ENCODE data around the gene DOCK4.

The DOCK4 gene

GRCh38 chr7:112144284-112145059 is 61.7 kb downstream of the DOCK4 start:
- Histone ChIP-seq H3K9ac (ENCODE audit: low read length) (no peak overlapping the region), H3K79me2 (ENCODE audit: control insufficient read depth, insufficient read depth, low read length, poor library complexity) (no peaks in the 10 kb centered on the region), H4K91ac (ENCODE audit: low read depth, low read length) (no peak overlapping the region), H3K27me3 (ENCODE audit: insufficient read depth, low read length) (no peaks in the 10 kb centered on the region), H3K36me3 (ENCODE audit: control insufficient read depth in 1 of 2, insufficient read depth in 2 of 2, low read length in 2 of 2) (no peaks in the 10 kb centered on the region), H3K14ac (ENCODE audit: low read length) (no peak overlapping the region), H2BK12ac (ENCODE audit: low read length) (no peak overlapping the region), H3K4me2 (ENCODE audit: low read length) (no peak overlapping the region), H3K79me1 (ENCODE audit: low read length) (no peaks in the 10 kb centered on the region), H3K4me3 (ENCODE audit: low read depth, low read length) (no peak overlapping the region), H3K9me3 (ENCODE audit: insufficient read depth, low read depth, low read length) (no peaks in the 10 kb centered on the region), H4K8ac (ENCODE audit: low read depth, low read length) (no peak overlapping the region), H4K12ac (ENCODE audit: low read depth, low read length) (no peak overlapping the region), H3K23ac (ENCODE audit: low read length) (no peak overlapping the region), H2BK120ac (ENCODE audit: insufficient read depth, low read length, poor library complexity) (no peak overlapping the region), H2BK5ac (ENCODE audit: low read depth, low read length, poor library complexity) (no peak overlapping the region), H3K4ac (ENCODE audit: low read depth, low read length) (no peak overlapping the region), H2AK5ac (ENCODE audit: low read length) (no peak overlapping the region), H3K4me1 (ENCODE audit: control insufficient read depth in 1 of 2, insufficient read depth in 2 of 2, low read length in 2 of 2) (no peaks in the 10 kb centered on the region), H3K27ac (ENCODE audit: low read depth, low read length) (no peak overlapping the region), H2AFZ (ENCODE audit: insufficient read depth, low read length, poor library complexity) (no peak overlapping the region), H3K18ac (ENCODE audit: low read length) (no peak overlapping the region)
- DNase-seq: no peak
- no CpG with 5 or more reads among the region's 5 CpGs for WGBS (ENCODE audit: extremely low coverage, insufficient coverage, insufficient read length)

GRCh38 chr7:112143582-112143981 is 62.6 kb downstream of the DOCK4 start:
- no CpG with 5 or more reads among the region's 4 CpGs for WGBS (ENCODE audit: extremely low coverage, insufficient coverage, insufficient read length)
- Histone ChIP-seq H3K36me3 (ENCODE audit: control insufficient read depth in 1 of 2, insufficient read depth in 2 of 2, low read length in 2 of 2) (no peaks in the 10 kb centered on the region), H3K14ac (ENCODE audit: low read length) (no peak overlapping the region), H3K4ac (ENCODE audit: low read depth, low read length) (no peak overlapping the region), H3K9ac (ENCODE audit: low read length) (no peak overlapping the region), H3K4me2 (ENCODE audit: low read length) (no peak overlapping the region), H3K18ac (ENCODE audit: low read length) (no peak overlapping the region), H3K23ac (ENCODE audit: low read length) (no peak overlapping the region), H3K27ac (ENCODE audit: low read depth, low read length) (no peak overlapping the region), H4K91ac (ENCODE audit: low read depth, low read length) (no peak overlapping the region), H3K79me1 (ENCODE audit: low read length) (no peaks in the 10 kb centered on the region), H4K12ac (ENCODE audit: low read depth, low read length) (no peak overlapping the region), H4K8ac (ENCODE audit: low read depth, low read length) (no peak overlapping the region), H2BK120ac (ENCODE audit: insufficient read depth, low read length, poor library complexity) (no peak overlapping the region), H2AK5ac (ENCODE audit: low read length) (no peak overlapping the region), H3K27me3 (ENCODE audit: insufficient read depth, low read length) (no peaks in the 10 kb centered on the region), H3K4me1 (ENCODE audit: control insufficient read depth in 1 of 2, insufficient read depth in 2 of 2, low read length in 2 of 2) (no peaks in the 10 kb centered on the region), H3K9me3 (ENCODE audit: insufficient read depth, low read depth, low read length) (no peaks in the 10 kb centered on the region), H3K79me2 (ENCODE audit: control insufficient read depth, insufficient read depth, low read length, poor library complexity) (no peaks in the 10 kb centered on the region), H2BK12ac (ENCODE audit: low read length) (no peak overlapping the region), H2BK5ac (ENCODE audit: low read depth, low read length, poor library complexity) (no peak overlapping the region), H3K4me3 (ENCODE audit: low read depth, low read length) (no peak overlapping the region), H2AFZ (ENCODE audit: insufficient read depth, low read length, poor library complexity) (no peak overlapping the region)
- no peak for DNase-seq

GRCh38 chr7:112143136-112143535 is 63.1 kb downstream of the DOCK4 start:
- H2BK12ac ChIP-seq (ENCODE audit: low read length): no peak overlapping the region
- no CpG with 5 or more reads among the region's 3 CpGs for WGBS (ENCODE audit: extremely low coverage, insufficient coverage, insufficient read length)

GRCh38 chr7:112140600-112140999 is 65.6 kb downstream of the DOCK4 start:
- Histone ChIP-seq H3K36me3 (ENCODE audit: control insufficient read depth in 1 of 2, insufficient read depth in 2 of 2, low read length in 2 of 2) (no peaks in the 10 kb centered on the region), H2AFZ (ENCODE audit: insufficient read depth, low read length, poor library complexity) (no peak overlapping the region), H3K9ac (ENCODE audit: low read length) (no peak overlapping the region), H3K27me3 (ENCODE audit: insufficient read depth, low read length) (no peaks in the 10 kb centered on the region), H3K4me2 (ENCODE audit: low read length) (no peak overlapping the region), H4K8ac (ENCODE audit: low read depth, low read length) (no peak overlapping the region), H2BK5ac (ENCODE audit: low read depth, low read length, poor library complexity) (no peak overlapping the region), H3K79me1 (ENCODE audit: low read length) (no peaks in the 10 kb centered on the region), H2BK12ac (ENCODE audit: low read length) (no peak overlapping the region), H2AK5ac (ENCODE audit: low read length) (no peak overlapping the region), H4K12ac (ENCODE audit: low read depth, low read length) (no peak overlapping the region), H3K4me3 (ENCODE audit: low read depth, low read length) (no peak overlapping the region), H2BK120ac (ENCODE audit: insufficient read depth, low read length, poor library complexity) (no peak overlapping the region), H3K23ac (ENCODE audit: low read length) (no peak overlapping the region), H4K91ac (ENCODE audit: low read depth, low read length) (no peak overlapping the region), H3K14ac (ENCODE audit: low read length) (no peak overlapping the region), H3K4ac (ENCODE audit: low read depth, low read length) (no peak overlapping the region), H3K4me1 (ENCODE audit: control insufficient read depth in 1 of 2, insufficient read depth in 2 of 2, low read length in 2 of 2) (no peaks in the 10 kb centered on the region), H3K27ac (ENCODE audit: low read depth, low read length) (no peak overlapping the region), H3K79me2 (ENCODE audit: control insufficient read depth, insufficient read depth, low read length, poor library complexity) (no peaks in the 10 kb centered on the region), H3K18ac (ENCODE audit: low read length) (no peak overlapping the region), H3K9me3 (ENCODE audit: insufficient read depth, low read depth, low read length) (no peaks in the 10 kb centered on the region)
- no peak for DNase-seq
- WGBS (ENCODE audit: extremely low coverage, insufficient coverage, insufficient read length): no CpG with 5 or more reads among the region's 3 CpGs

More at GRCh38 chr7:112143136-112143535, 63.1 kb downstream of the DOCK4 start:
- Histone ChIP-seq H3K23ac (ENCODE audit: low read length) (no peak overlapping the region), H3K4me1 (ENCODE audit: control insufficient read depth in 1 of 2, insufficient read depth in 2 of 2, low read length in 2 of 2) (no peaks in the 10 kb centered on the region), H3K27ac (ENCODE audit: low read depth, low read length) (no peak overlapping the region), H2BK5ac (ENCODE audit: low read depth, low read length, poor library complexity) (no peak overlapping the region), H3K9me3 (ENCODE audit: insufficient read depth, low read depth, low read length) (no peaks in the 10 kb centered on the region), H3K4me2 (ENCODE audit: low read length) (no peak overlapping the region), H3K27me3 (ENCODE audit: insufficient read depth, low read length) (no peaks in the 10 kb centered on the region), H4K91ac (ENCODE audit: low read depth, low read length) (no peak overlapping the region), H3K14ac (ENCODE audit: low read length) (no peak overlapping the region), H3K4ac (ENCODE audit: low read depth, low read length) (no peak overlapping the region), H3K9ac (ENCODE audit: low read length) (no peak overlapping the region), H2BK120ac (ENCODE audit: insufficient read depth, low read length, poor library complexity) (no peak overlapping the region), H3K36me3 (ENCODE audit: control insufficient read depth in 1 of 2, insufficient read depth in 2 of 2, low read length in 2 of 2) (no peaks in the 10 kb centered on the region), H3K79me2 (ENCODE audit: control insufficient read depth, insufficient read depth, low read length, poor library complexity) (no peaks in the 10 kb centered on the region), H4K12ac (ENCODE audit: low read depth, low read length) (no peak overlapping the region), H3K79me1 (ENCODE audit: low read length) (no peaks in the 10 kb centered on the region), H2AK5ac (ENCODE audit: low read length) (no peak overlapping the region), H4K8ac (ENCODE audit: low read depth, low read length) (no peak overlapping the region), H3K18ac (ENCODE audit: low read length) (no peak overlapping the region), H2AFZ (ENCODE audit: insufficient read depth, low read length, poor library complexity) (no peak overlapping the region), H3K4me3 (ENCODE audit: low read depth, low read length) (no peak overlapping the region)
- DNase-seq: no peak

All from trophoblast cell (in vitro differentiated cells and primary cell).